T-helper 1 cell treated with Interleukin-12 subunit alpha and Interleukin-12 subunit beta and Interleukin-4 antibody, amounts not matched to agents 30 μg/mL and 1 μg/mL, for 36 hours (primary cell): ENCODE measurements around the gene PSORS1C1.
"Not testable (repeated sequence)": the region's sequence is repeated elsewhere in the genome, so short reads cannot be mapped to it uniquely, and the experiment has no call there.

ENCODE experiments used
- H3K27ac Mint-ChIP-seq: one replicate; pipeline ENCODE4 v1.8.0; 2021; ENCODE audit warnings: mild to moderate bottlenecking, mixed read lengths
- H3K27me3 Mint-ChIP-seq: one replicate; pipeline ENCODE4 v1.8.0; 2021; ENCODE audit warnings: low read depth, mixed read lengths
- H3K36me3 Mint-ChIP-seq: one replicate; pipeline ENCODE4 v1.8.0; 2021; ENCODE audit warnings: low read depth, mixed read lengths
- H3K4me1 Mint-ChIP-seq: one replicate; pipeline ENCODE4 v1.8.0; 2021; ENCODE audit warnings: low read depth, mixed read lengths
- H3K4me3 Mint-ChIP-seq: one replicate; pipeline ENCODE4 v1.8.0; 2021; ENCODE audit warnings: mild to moderate bottlenecking, moderate library complexity, mixed read lengths
- H3K9me3 Mint-ChIP-seq: one replicate; pipeline ENCODE4 v1.8.0; 2021; ENCODE audit warnings: mixed read lengths

The PSORS1C1 gene

GRCh38 chr6:31168606-31169005, 54.0 kb downstream of the PSORS1C1 start:
- no peak overlapping the region for H3K27ac Mint-ChIP-seq
- H3K36me3 Mint-ChIP-seq = peaks cover 9% of the 10 kb centered on the region
- peaks cover 4% of the 10 kb centered on the region for H3K4me1 Mint-ChIP-seq
- no peak overlapping the region for H3K4me3 Mint-ChIP-seq
- H3K27me3 Mint-ChIP-seq = no peaks in the 10 kb centered on the region
- H3K9me3 Mint-ChIP-seq = no peaks in the 10 kb centered on the region

GRCh38 chr6:31169123-31169857, 54.7 kb downstream of the PSORS1C1 start:
- Mint-ChIP-seq H3K36me3 (peaks cover 6% of the 10 kb centered on the region), H3K9me3 (no peaks in the 10 kb centered on the region), H3K4me3 (no peak overlapping the region), H3K27ac (no peak overlapping the region), H3K4me1 (peaks cover 3% of the 10 kb centered on the region), H3K27me3 (no peaks in the 10 kb centered on the region)

- H3K4me3 Mint-ChIP-seq, H3K4me1 Mint-ChIP-seq, H3K27ac Mint-ChIP-seq, H3K27me3 Mint-ChIP-seq, H3K9me3 Mint-ChIP-seq, H3K36me3 Mint-ChIP-seq: not testable (repeated sequence)
These were observed 55.4 kb downstream of the PSORS1C1 start for GRCh38 chr6:31169858-31170599.

- Mint-ChIP-seq H3K27ac (no peak within 1 kb of the TSS), H3K36me3 (no peaks in the 10 kb centered on the region), H3K4me1 (peaks cover 2% of the 10 kb centered on the region), H3K4me3 (no peak within 1 kb of the TSS), H3K9me3 (no peaks in the 10 kb centered on the region), H3K27me3 (no peaks in the 10 kb centered on the region)
These were observed 55.9 kb downstream of the PSORS1C1 start, which contains the start of gene POU5F1 for GRCh38 chr6:31170600-31170881. POU5F1 (minus strand) TSS chr6:31170682; CDS start chr6:31170620, 62 bp downstream.

GRCh38 chr6:31170987-31171671, 56.5 kb downstream of the PSORS1C1 start:
- Mint-ChIP-seq H3K9me3 (no peaks in the 10 kb centered on the region), H3K36me3 (no peaks in the 10 kb centered on the region), H3K27ac (no peak overlapping the region), H3K27me3 (no peaks in the 10 kb centered on the region), H3K4me3 (no peak overlapping the region), H3K4me1 (no peaks in the 10 kb centered on the region)

- Mint-ChIP-seq H3K4me1 (no peaks in the 10 kb centered on the region), H3K36me3 (no peaks in the 10 kb centered on the region), H3K27me3 (no peaks in the 10 kb centered on the region), H3K27ac (no peak overlapping the region), H3K4me3 (no peak overlapping the region), H3K9me3 (no peaks in the 10 kb centered on the region)
These were observed 57.6 kb downstream of the PSORS1C1 start for GRCh38 chr6:31171931-31172905.

- H3K27me3 Mint-ChIP-seq = no peaks in the 10 kb centered on the region
- no peak overlapping the region for H3K27ac Mint-ChIP-seq
- H3K4me1 Mint-ChIP-seq = no peaks in the 10 kb centered on the region
- no peaks in the 10 kb centered on the region for H3K9me3 Mint-ChIP-seq
- no peak overlapping the region for H3K4me3 Mint-ChIP-seq
- no peaks in the 10 kb centered on the region for H3K36me3 Mint-ChIP-seq
These were observed 58.4 kb downstream of the PSORS1C1 start for GRCh38 chr6:31172973-31173384.

GRCh38 chr6:31173406-31173805, 58.8 kb downstream of the PSORS1C1 start:
- H3K9me3 Mint-ChIP-seq = no peaks in the 10 kb centered on the region
- no peak overlapping the region for H3K4me3 Mint-ChIP-seq
- no peaks in the 10 kb centered on the region for H3K27me3 Mint-ChIP-seq
- no peaks in the 10 kb centered on the region for H3K4me1 Mint-ChIP-seq
- no peaks in the 10 kb centered on the region for H3K36me3 Mint-ChIP-seq
- H3K27ac Mint-ChIP-seq = no peak overlapping the region

- Mint-ChIP-seq H3K9me3 (no peaks in the 10 kb centered on the region), H3K36me3 (no peaks in the 10 kb centered on the region), H3K27ac (no peak overlapping the region), H3K4me1 (peaks cover 5% of the 10 kb centered on the region), H3K4me3 (no peak overlapping the region), H3K27me3 (no peaks in the 10 kb centered on the region)
These were observed 59.8 kb downstream of the PSORS1C1 start for GRCh38 chr6:31174378-31174777.

- no peaks in the 10 kb centered on the region for H3K27me3 Mint-ChIP-seq
- H3K27ac Mint-ChIP-seq = no peak overlapping the region
These were observed 61.4 kb downstream of the PSORS1C1 start for GRCh38 chr6:31175971-31176370.

GRCh38 chr6:31178143-31179041, 63.8 kb downstream of the PSORS1C1 start:
- Mint-ChIP-seq H3K27me3 (no peaks in the 10 kb centered on the region), H3K9me3 (no peaks in the 10 kb centered on the region), H3K4me1 (peaks cover 5% of the 10 kb centered on the region), H3K27ac (no peak overlapping the region), H3K36me3 (no peaks in the 10 kb centered on the region), H3K4me3 (no peak overlapping the region)

More at GRCh38 chr6:31175971-31176370, 61.4 kb downstream of the PSORS1C1 start:
- no peaks in the 10 kb centered on the region for H3K9me3 Mint-ChIP-seq
- H3K4me1 Mint-ChIP-seq = peaks cover 5% of the 10 kb centered on the region
- H3K36me3 Mint-ChIP-seq = no peaks in the 10 kb centered on the region
- no peak overlapping the region for H3K4me3 Mint-ChIP-seq

- Mint-ChIP-seq H3K9me3 (no peaks in the 10 kb centered on the region), H3K4me3 (no peak overlapping the region), H3K4me1 (peaks cover 5% of the 10 kb centered on the region), H3K27ac (no peak overlapping the region), H3K36me3 (no peaks in the 10 kb centered on the region), H3K27me3 (no peaks in the 10 kb centered on the region)
These were observed 64.4 kb downstream of the PSORS1C1 start for GRCh38 chr6:31179042-31179386.

GRCh38 chr6:31179896-31180295, 65.3 kb downstream of the PSORS1C1 start:
- H3K27me3 Mint-ChIP-seq = no peaks in the 10 kb centered on the region
- peaks cover 5% of the 10 kb centered on the region for H3K4me1 Mint-ChIP-seq
- no peak overlapping the region for H3K4me3 Mint-ChIP-seq
- H3K9me3 Mint-ChIP-seq = no peaks in the 10 kb centered on the region
- H3K36me3 Mint-ChIP-seq = no peaks in the 10 kb centered on the region
- no peak overlapping the region for H3K27ac Mint-ChIP-seq
